H1 (cell line): Measurements from ENCODE around the gene GAPDH. TPM values are rescaled to one million over a fixed set of nuclear protein-coding genes. Genes with fewer than 3 reads are reported as not detected.

Experiments
- CTCF ChIA-PET: fragments of 300-600 bp; sonication (Branson Sonifier 250); formaldehyde crosslinking; loops from one replicate; lab custom pipeline; 2021; ENCODE audit not compliant: partially characterized antibody; lab: Charles Lee
- POLR2A ChIA-PET: fragments of 300-600 bp; sonication (Branson Sonifier 250); formaldehyde crosslinking; loops from one replicate; lab custom pipeline; 2021; ENCODE audit warnings: inconsistent platforms; ENCODE audit not compliant: partially characterized antibody; lab: Charles Lee
- DNase-seq, 2 experiments: peaks; one replicate each; pipeline versions ENCODE4 v3.0.0 to v3.0.0-alpha.2; 2010 to 2022; ENCODE audit warnings: low spot score in 2 of 2, low read depth in 1 of 2, mixed read lengths in 1 of 2
- FAIRE-seq: peaks from 2 replicates; lab custom pipeline; 2011; peaks lifted over from hg19 to GRCh38; lab: Jason Lieb, UNC
- H2AFZ ChIP-seq: 2 replicates; pipeline ENCODE4 v1.8.1; 2012; ENCODE audit warnings: low read length, inconsistent platforms
- H2AK5ac ChIP-seq: 2 replicates; pipeline ENCODE4 v1.6.1; 2013; ENCODE audit warnings: low read depth, low read length
- H2BK120ac ChIP-seq: replicated peaks from 2 replicates; pipeline ENCODE3; 2013; ENCODE audit warnings: low read depth, low read length, inconsistent platforms
- H2BK12ac ChIP-seq: 2 replicates; pipeline ENCODE4 v1.6.1; 2013; ENCODE audit warnings: low read depth, low read length
- H2BK15ac ChIP-seq: 2 replicates; pipeline ENCODE4 v1.6.1; 2013; ENCODE audit warnings: low read length
- H2BK20ac ChIP-seq: 2 replicates; pipeline ENCODE4 v1.6.1; 2013; ENCODE audit warnings: low read length
- H2BK5ac ChIP-seq: 2 replicates; pipeline ENCODE4 v1.6.1; 2013; ENCODE audit warnings: low read depth, low read length
- H3K14ac ChIP-seq: 2 replicates; pipeline ENCODE4 v1.6.1; 2013; ENCODE audit warnings: inconsistent platforms; ENCODE audit not compliant: insufficient read length
- H3K18ac ChIP-seq: 2 replicates; pipeline ENCODE4 v1.6.1; 2013; ENCODE audit warnings: low read length; ENCODE audit errors: extremely low read depth
- H3K23ac ChIP-seq: 2 replicates; pipeline ENCODE4 v1.6.1; 2013; ENCODE audit warnings: inconsistent platforms; ENCODE audit not compliant: insufficient read length
- H3K23me2 ChIP-seq: 2 replicates; pipeline ENCODE4 v1.6.1; 2013; ENCODE audit warnings: low read depth, low read length
- H3K27ac ChIP-seq: 2 replicates; pipeline ENCODE4 v1.6.1; 2011; ENCODE audit warnings: low read depth, low read length, inconsistent platforms
- H3K27me3 ChIP-seq, 4 experiments: replicated peaks in 1 of 4; 1 replicate in 1 of 4; 2 replicates in 3 of 4; pipeline versions ENCODE4 v1.6.1 to v1.8.1; 2011 to 2013; ENCODE audit warnings: low read length in 3 of 4, mild to moderate bottlenecking in 3 of 4, inconsistent platforms in 2 of 4, mixed read lengths in 2 of 4, moderate library complexity in 1 of 4; ENCODE audit not compliant: control insufficient read depth in 3 of 4, insufficient read depth in 3 of 4; ENCODE audit errors: extremely low read depth in 1 of 4
- H3K36me3 ChIP-seq, 4 experiments: 2 replicates each; pipeline versions ENCODE4 v1.6.1 to v1.8.1; 2011 to 2013; ENCODE audit warnings: mild to moderate bottlenecking in 4 of 4, low read length in 3 of 4, moderate library complexity in 2 of 4, control low read depth in 1 of 4, inconsistent platforms in 1 of 4; ENCODE audit not compliant: insufficient read depth in 4 of 4, control insufficient read depth in 2 of 4
- H3K4ac ChIP-seq: replicated peaks from 2 replicates; pipeline ENCODE3; 2013; ENCODE audit warnings: low read length, low read depth, mixed read lengths, inconsistent platforms; ENCODE audit not compliant: insufficient read length
- H3K4me1 ChIP-seq, 4 experiments: replicated peaks in 1 of 4; 1 replicate in 1 of 4; 2 replicates in 3 of 4; pipeline versions ENCODE4 v1.6.1 to v1.8.1; 2011 to 2013; ENCODE audit warnings: low read length in 3 of 4, inconsistent platforms in 2 of 4, mixed read lengths in 1 of 4; ENCODE audit not compliant: insufficient read depth in 4 of 4, control insufficient read depth in 3 of 4
- H3K4me2 ChIP-seq, 2 experiments: 2 replicates each; pipeline versions ENCODE4 v1.6.1 to v1.8.1; 2011 to 2013; ENCODE audit warnings: low read depth in 2 of 2, low read length in 2 of 2, control low read depth in 1 of 2, inconsistent platforms in 1 of 2, mild to moderate bottlenecking in 1 of 2; ENCODE audit not compliant: insufficient read depth in 1 of 2
- H3K4me3 ChIP-seq, 4 experiments: fragments of 200-600, 300-600 bp in 1 of 4; sonication (generic), shearing (Covaris generic), sonication (Bioruptor Twin) in 1 of 4; 2 replicates each; pipeline versions ENCODE4 v1.5.1 to v1.8.1; 2011 to 2016; ENCODE audit warnings: low read length in 4 of 4, low read depth in 3 of 4, control low read depth in 2 of 4, inconsistent platforms in 2 of 4, mild to moderate bottlenecking in 2 of 4, mixed read lengths in 1 of 4, moderate library complexity in 1 of 4; ENCODE audit not compliant: insufficient read depth in 2 of 4; ENCODE audit errors: extremely low read depth in 1 of 4
- H3K56ac ChIP-seq: replicated peaks from 2 replicates; pipeline ENCODE3; 2013; ENCODE audit warnings: low read depth, mild to moderate bottlenecking, mixed read lengths, low read length, inconsistent platforms; ENCODE audit not compliant: insufficient read length
- H3K79me1 ChIP-seq: 2 replicates; pipeline ENCODE4 v1.6.1; 2013; ENCODE audit warnings: low read depth, low read length, control low read depth
- H3K79me2 ChIP-seq, 2 experiments: 2 replicates each; pipeline versions ENCODE4 v1.6.1 to v1.8.1; 2012 to 2013; ENCODE audit warnings: low read length in 2 of 2, mild to moderate bottlenecking in 2 of 2, inconsistent platforms in 1 of 2; ENCODE audit not compliant: insufficient read depth in 2 of 2, control insufficient read depth in 1 of 2
- H3K9ac ChIP-seq, 4 experiments: replicated peaks in 1 of 4; 1 replicate in 1 of 4; 2 replicates in 3 of 4; pipeline versions ENCODE4 v1.6.1 to v1.8.1; 2011 to 2013; ENCODE audit warnings: low read depth in 3 of 4, low read length in 3 of 4, control low read depth in 2 of 4, mild to moderate bottlenecking in 2 of 4, moderate library complexity in 2 of 4, inconsistent platforms in 1 of 4; ENCODE audit errors: extremely low read depth in 1 of 4
- H3K9me3 ChIP-seq, 2 experiments: 2 replicates each; pipeline versions ENCODE4 v1.6.1 to v1.8.1; 2012 to 2013; ENCODE audit warnings: mild to moderate bottlenecking in 2 of 2, moderate library complexity in 2 of 2, control low read depth in 1 of 2, inconsistent platforms in 1 of 2, low read depth in 1 of 2, low read length in 1 of 2, mixed read lengths in 1 of 2; ENCODE audit not compliant: insufficient read depth in 2 of 2
- H4K20me1 ChIP-seq, 2 experiments: replicated peaks in 1 of 2; 2 replicates each; pipeline versions ENCODE3 to v1.8.1; 2011 to 2013; ENCODE audit warnings: inconsistent platforms in 2 of 2, low read length in 2 of 2, mild to moderate bottlenecking in 1 of 2; ENCODE audit not compliant: insufficient read depth in 2 of 2, control insufficient read depth in 1 of 2
- H4K5ac ChIP-seq: 2 replicates; pipeline ENCODE4 v1.6.1; 2013; ENCODE audit warnings: low read length, low read depth, mixed read lengths, inconsistent platforms; ENCODE audit not compliant: insufficient read length
- H4K8ac ChIP-seq: 2 replicates; pipeline ENCODE4 v1.8.0; 2013; ENCODE audit warnings: mild to moderate bottlenecking, moderate library complexity, low read length, inconsistent platforms; ENCODE audit not compliant: insufficient read depth; ENCODE audit errors: extremely low read depth
- H4K91ac ChIP-seq: replicated peaks from 2 replicates; pipeline ENCODE3; 2013; ENCODE audit warnings: low read length, mixed read lengths, inconsistent platforms; ENCODE audit not compliant: insufficient read length
- BACH1 ChIP-seq: IDR thresholded peaks from 2 replicates; pipeline ENCODE4 v1.6.1; 2012; ENCODE audit warnings: low read length, improper control_type of control experiment
- CREB1 ChIP-seq: IDR thresholded peaks from 2 replicates; pipeline ENCODE4 v1.6.1; 2012; ENCODE audit warnings: inconsistent platforms
- HDAC6 ChIP-seq: IDR thresholded peaks from one replicate; pipeline ENCODE4 v1.7.1; 2012; ENCODE audit warnings: low read depth, mild to moderate bottlenecking, inconsistent platforms, low read length, moderate library complexity
- JUN ChIP-seq: IDR thresholded peaks from 2 replicates; pipeline ENCODE4 v1.6.1; 2011; ENCODE audit warnings: low read depth, mild to moderate bottlenecking, improper control_type of control experiment, low read length
- JUND ChIP-seq: IDR thresholded peaks from 2 replicates; pipeline ENCODE4 v1.6.1; 2011; ENCODE audit warnings: mild to moderate bottlenecking, improper control_type of control experiment, low read length
- SAP30 ChIP-seq: fragments of 300-600 bp; sonication (generic); IDR thresholded peaks from 2 replicates; pipeline ENCODE4 v1.7.1; 2012; ENCODE audit warnings: low read length, moderate library complexity, mild to moderate bottlenecking, inconsistent platforms; ENCODE audit not compliant: insufficient read depth, insufficient replicate concordance
- SIN3A ChIP-seq, 2 experiments: IDR thresholded peaks in 1 of 2; conservative IDR thresholded peaks in 1 of 2; 2 replicates each; pipeline ENCODE4 v1.6.1; 2011 to 2012; ENCODE audit warnings: low read length in 2 of 2, improper control_type of control experiment in 1 of 2, low read depth in 1 of 2, mild to moderate bottlenecking in 1 of 2
- SP2 ChIP-seq: IDR thresholded peaks from 2 replicates; pipeline ENCODE4 v1.6.1; 2012; ENCODE audit warnings: mild to moderate bottlenecking, low read length, inconsistent platforms
- TAF7 ChIP-seq: optimal IDR thresholded peaks from 2 replicates; pipeline ENCODE3; 2011; ENCODE audit warnings: low read depth, mild to moderate bottlenecking, inconsistent platforms, low read length, moderate library complexity, borderline replicate concordance
- WGBS, 2 experiments: shearing (Covaris generic) in 1 of 2; methylation state at CpG; one replicate each; pipeline versions ENCODE4 v1.1.6 to v1.1.7; 2013 to 2015; ENCODE audit warnings: low lambda C conversion rate in 2 of 2, mixed read lengths in 2 of 2, inconsistent platforms in 1 of 2, low coverage in 1 of 2, missing lambda C conversion rate in 1 of 2; ENCODE audit not compliant: insufficient replicate concordance in 2 of 2, insufficient coverage in 1 of 2, insufficient read length in 1 of 2; ENCODE audit errors: extremely low coverage in 1 of 2, missing lambda C conversion rate in 1 of 2; 5-methylcytosine and 5-hydroxymethylcytosine counted together
- polyA plus RNA-seq, 7 experiments: library from polyadenylated mRNA; depleted of rRNA in 3 of 7; stranded (reverse) in 5 of 7; unstranded in 2 of 7; fragments of >200 nt in 5 of 7; fragments of 200-250 nt in 2 of 7; gene quantifications; 1 replicate in 5 of 7; 2 replicates in 1 of 7; 4 replicates in 1 of 7; pipeline versions ENCODE4 v1.2.1 to v1.2.3, GENCODE V29; 2011 to 2013; ENCODE audit warnings: missing spikeins in 2 of 7, mixed read lengths in 2 of 7
- total RNA-seq: library from RNA; stranded (reverse); fragmentation: NEBNext Ultra II Directional; extraction: Animal tissue kit (Norgen Biotek cat#: 25700); gene quantifications from 2 replicates; pipeline ENCODE4 v1.2.1, GENCODE V29; 2021

Gene GAPDH
- total and polyA plus RNA-seq, 2 of the 8 experiments (the other 6 are each of a cell fraction or from before 2014, with no cell fraction given), result 5,175 to 15,878 TPM

- H2BK12ac ChIP-seq, result peak overlapping the region; percentile 87
- no peak overlapping the region for H2BK120ac ChIP-seq
- peak overlapping the region in 3 of 4 experiments; percentile 9 to 17 (median 16); a peak in 3 of 7 replicates for H3K9ac ChIP-seq
- H4K8ac ChIP-seq, result no peak overlapping the region
- H3K4me3 ChIP-seq, result peak overlapping the region; percentile 83 to 98 (median 90); a peak in 7 of 8 replicates
- H2AK5ac ChIP-seq, result peak overlapping the region; percentile 56; the same call in 1 of the 2 replicates
- ChIA-PET CTCF (interaction anchor here (0.7 to 3.4 kb wide), 13 partner anchors 8 to 72 kb away, joined by 3 to 17 read pairs (median 3); partner anchors contain the start of genes MRPL51 and NOP2), POLR2A (interaction anchor here (0.6 to 14.8 kb wide), 40 partner anchors 7 to 1385 kb away, joined by 3 to 188 read pairs (median 4); partner anchors contain the start of genes GAPDH, IFFO1, MRPL51 and NOP2)
- peak in 1 of 2 experiments; percentile 62 for DNase-seq
- peaks cover 5 to 16% of the 10 kb centered on the region in 2 experiments for H4K20me1 ChIP-seq
- H3K4ac ChIP-seq, result no peak overlapping the region
- no peak overlapping the region for H3K14ac ChIP-seq
- no peak overlapping the region for H2AFZ ChIP-seq
- FAIRE-seq, result no peak
- H3K18ac ChIP-seq, result peak overlapping the region; percentile 65; the same call in 1 of the 2 replicates
- peak overlapping the region; percentile 20 for H3K56ac ChIP-seq
- no peaks in the 10 kb centered on the region; the same call in 1 of the 2 replicates for H3K79me1 ChIP-seq
- peak overlapping the region; percentile 96; the same call in 1 of the 2 replicates for H2BK15ac ChIP-seq
- no peaks in the 10 kb centered on the region for H3K9me3 ChIP-seq
- H3K36me3 ChIP-seq, result peaks cover 50 to 67% (median 58%) of the 10 kb centered on the region in 4 experiments
- no peak overlapping the region for H4K5ac ChIP-seq
- H2BK20ac ChIP-seq, result no peak overlapping the region
- peaks cover 3 to 28% of the 10 kb centered on the region in 2 experiments; a peak in 3 of 4 replicates for H3K79me2 ChIP-seq
- H3K23me2 ChIP-seq, result peaks cover 16% of the 10 kb centered on the region
- peaks cover 0 to 19% (median 16%) of the 10 kb centered on the region in 4 experiments; a peak in 6 of 7 replicates for H3K4me1 ChIP-seq
- H3K23ac ChIP-seq, result no peak overlapping the region
- peak overlapping the region; percentile 98 for H3K27ac ChIP-seq
- no peaks in the 10 kb centered on the region for H3K27me3 ChIP-seq
- no peak overlapping the region for H4K91ac ChIP-seq
- WGBS, 2 experiments, result 46% methylated on average over 20 of the region's 20 CpGs; no CpG with 5 or more reads in 1 of the 2 experiments
- peak overlapping the region; percentile 90 to 91 for H3K4me2 ChIP-seq
- H2BK5ac ChIP-seq, result peak overlapping the region; percentile 100
- no peak for TF ChIP-seq SP2
- peak; percentile 96 for TF ChIP-seq BACH1
- peak; percentile 6 for TF ChIP-seq TAF7
- peak; percentile 55; the same call in 1 of the 2 replicates for TF ChIP-seq CREB1
- TF ChIP-seq SAP30, result peak; percentile 70
- no peak for TF ChIP-seq HDAC6
- TF ChIP-seq SIN3A (conservative IDR thresholded peaks at IDR 0.05 in 1 of 2, IDR thresholded peaks at IDR 0.05 in 1 of 2; ENCODE audit: low read depth in 1 of 2, low read length in 2 of 2), result peak; percentile 18 to 64; a peak in 2 of 4 replicates
- no peak for TF ChIP-seq JUND
- no peak for TF ChIP-seq JUN
Observed at GRCh38 chr12:6532051-6532926, 2.0 kb upstream of the GAPDH start.
